CMK (cell line): ENCODE data around the gene VEPH1.

Experiments
- DNase-seq: peaks from one replicate; pipeline ENCODE4 v3.0.0-alpha.2; 2010; ENCODE audit warnings: low read depth

VEPH1 gene

GRCh38 chr3:157259825-157260224 lies 243.4 kb downstream of the VEPH1 start:
- DNase-seq: no peak

- no peak for DNase-seq
Measured at GRCh38 chr3:157257101-157257500, 246.1 kb downstream of the VEPH1 start.

GRCh38 chr3:157255797-157256196 lies 247.4 kb downstream of the VEPH1 start:
- DNase-seq: no peak

DNA sequence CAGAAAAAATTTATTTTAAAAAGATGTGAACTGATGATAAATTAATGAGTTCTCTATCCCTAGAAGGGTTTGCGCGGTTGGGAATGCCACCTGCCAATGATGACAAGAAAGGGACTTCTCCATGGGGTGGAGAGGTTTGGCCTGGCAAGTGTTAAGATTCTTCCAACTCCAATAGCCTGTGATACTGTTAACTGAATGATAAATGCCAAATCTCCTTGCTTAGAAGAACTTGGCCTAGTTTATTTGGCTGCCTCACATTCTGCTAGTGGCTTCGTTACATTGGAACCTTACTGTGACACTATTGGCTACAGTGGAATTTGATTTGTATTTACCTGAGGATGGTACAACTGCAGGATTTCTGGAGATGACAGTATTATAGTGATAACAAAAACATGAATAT lies 251.5 kb downstream of the VEPH1 start:
- no peak for DNase-seq

GRCh38 chr3:157249606-157250005 lies 253.6 kb downstream of the VEPH1 start:
- DNase-seq: no peak

DNA sequence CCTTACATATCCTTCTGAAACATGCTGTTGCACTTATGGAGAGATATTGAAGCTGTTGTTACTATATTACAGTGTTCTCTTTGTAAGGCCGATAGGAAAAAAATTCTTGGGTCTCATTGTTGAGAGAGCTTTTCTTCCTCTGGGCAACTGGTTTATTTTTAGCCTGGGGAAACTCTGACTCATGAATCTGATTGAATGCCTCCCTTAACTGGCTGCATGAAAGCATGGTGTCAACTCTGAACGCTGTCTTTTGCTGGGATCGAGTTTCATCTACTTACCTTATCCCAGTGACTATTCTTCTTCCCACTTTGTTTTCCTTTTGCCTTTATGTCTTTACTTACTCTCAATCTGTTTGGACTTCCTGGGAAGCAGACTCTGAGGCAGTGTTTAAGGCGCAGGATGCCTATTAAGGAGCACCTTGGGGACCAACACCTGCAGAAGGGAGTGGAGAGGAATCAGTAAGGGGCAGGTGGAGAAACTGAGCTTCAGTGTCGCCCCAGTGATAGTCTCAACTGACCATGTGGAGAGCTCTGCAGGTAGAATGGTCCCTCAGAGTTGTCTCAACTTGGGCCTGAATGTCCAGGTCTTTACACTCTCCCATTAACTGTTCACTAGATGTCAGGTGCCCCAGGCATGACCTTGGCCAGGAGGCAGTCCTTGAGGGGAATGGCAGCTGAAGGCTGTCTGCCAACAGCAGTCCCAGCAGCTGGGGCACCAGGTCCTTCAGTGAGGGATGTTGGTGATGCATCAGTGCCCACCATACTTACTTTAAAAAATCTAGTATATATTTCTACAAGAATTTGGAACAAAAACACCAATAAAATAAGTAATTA lies 254.4 kb downstream of the VEPH1 start:
- no peak for DNase-seq

GRCh38 chr3:157247391-157247790 lies 255.8 kb downstream of the VEPH1 start:
- DNase-seq: no peak

- no peak for DNase-seq
Measured at GRCh38 chr3:157242836-157243235, 260.4 kb downstream of the VEPH1 start.

- no peak for DNase-seq
Measured at GRCh38 chr3:157241599-157241998, 261.6 kb downstream of the VEPH1 start.

GRCh38 chr3:157240408-157240807 lies 262.8 kb downstream of the VEPH1 start:
- no peak for DNase-seq

DNA sequence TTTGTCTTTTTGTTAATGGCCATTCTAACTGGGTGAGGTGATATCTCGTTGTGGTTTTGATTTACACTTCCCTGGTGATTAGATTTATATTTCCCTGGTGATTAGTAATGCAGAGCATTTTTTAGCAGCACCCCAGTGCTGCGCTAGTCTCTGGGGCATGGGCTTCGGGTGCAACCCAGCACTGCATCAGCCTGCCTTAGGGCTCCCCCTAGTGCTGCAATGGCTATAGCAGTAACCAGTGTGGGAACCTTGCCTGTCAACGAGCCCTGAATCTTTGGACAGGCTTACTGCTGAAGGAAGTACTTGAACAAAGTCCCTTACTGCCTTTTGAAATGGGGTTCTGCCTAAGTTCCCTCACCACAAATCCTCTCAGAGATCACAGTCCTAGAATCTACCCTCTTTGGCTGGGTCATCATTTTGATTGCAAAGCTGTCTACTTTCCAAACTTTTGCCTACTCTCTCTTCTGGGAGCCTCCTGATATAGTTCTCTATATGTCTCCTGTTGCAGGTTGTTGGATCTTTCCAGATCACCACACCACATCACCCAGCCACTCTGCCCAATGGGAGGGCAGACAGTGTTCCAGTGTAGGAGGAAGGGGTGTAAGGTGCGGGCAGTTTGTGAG lies 264.0 kb downstream of the VEPH1 start:
- no peak for DNase-seq

DNA sequence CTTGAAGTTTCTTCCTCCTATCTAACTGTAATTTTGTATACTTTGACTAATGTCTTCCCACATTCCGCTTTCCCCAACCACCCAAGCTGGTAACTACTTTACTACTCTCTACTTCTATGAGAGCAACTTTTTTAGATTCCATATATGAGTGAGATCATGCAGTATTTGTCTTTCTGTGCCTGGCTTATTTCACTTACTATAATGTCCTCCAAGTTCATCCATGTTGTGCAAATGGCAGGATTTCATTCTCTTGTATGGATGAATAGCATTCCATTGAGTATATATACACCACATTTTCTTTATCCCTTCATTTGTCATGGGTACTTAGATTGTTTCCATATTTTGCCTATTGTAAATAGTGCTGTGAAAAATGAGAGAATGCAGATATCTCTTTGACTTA lies 264.8 kb downstream of the VEPH1 start:
- DNase-seq: no peak

DNA sequence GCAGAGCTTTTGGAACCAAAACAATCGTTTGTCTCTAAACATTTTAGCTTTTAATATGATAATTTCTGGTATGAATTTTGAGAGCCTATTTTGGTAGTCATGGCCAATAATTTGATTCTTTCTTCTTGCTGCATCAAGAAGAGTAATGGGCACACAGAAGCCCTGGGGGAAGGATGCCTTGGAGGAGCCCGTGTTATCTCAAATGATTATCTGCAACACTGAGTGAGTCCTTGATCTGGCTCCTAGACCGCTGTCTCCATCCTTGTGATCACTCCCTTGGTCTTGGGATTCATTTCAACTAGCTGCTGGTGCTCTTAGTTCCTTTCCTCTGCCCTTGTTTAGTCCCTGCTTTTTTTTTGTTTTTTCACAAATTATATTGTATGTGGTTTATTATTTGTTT lies 265.3 kb downstream of the VEPH1 start:
- no peak for DNase-seq

- DNase-seq: no peak
Measured at GRCh38 chr3:157235291-157235690, 267.9 kb downstream of the VEPH1 start.

DNA sequence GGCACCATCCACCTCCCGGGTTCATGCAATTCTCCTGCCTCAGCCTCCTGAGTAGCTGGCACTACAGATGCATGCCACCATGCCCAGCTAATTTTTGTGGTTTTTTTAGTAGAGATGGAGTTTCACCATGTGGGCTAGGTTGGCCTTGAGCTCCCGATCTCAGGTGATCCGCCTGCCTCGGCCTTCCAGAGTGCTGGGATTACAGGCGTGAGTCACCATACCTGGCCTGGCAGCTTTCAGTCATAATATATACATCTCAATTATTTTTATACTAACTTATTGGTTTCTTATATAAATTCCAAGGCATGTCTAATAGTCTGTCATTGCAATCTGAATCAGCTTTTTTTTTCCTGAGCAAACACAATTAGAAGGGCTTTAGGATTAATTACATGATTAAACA lies 269.3 kb downstream of the VEPH1 start:
- DNase-seq: no peak

GRCh38 chr3:157232141-157232540 lies 271.1 kb downstream of the VEPH1 start:
- no peak for DNase-seq

- no peak for DNase-seq
Measured at GRCh38 chr3:157231071-157231470, 272.1 kb downstream of the VEPH1 start.

GRCh38 chr3:157226173-157226847 lies 276.9 kb downstream of the VEPH1 start:
- no peak for DNase-seq

- DNase-seq: no peak
Measured at GRCh38 chr3:157225001-157225400, 278.2 kb downstream of the VEPH1 start.

- no peak for DNase-seq
Measured at GRCh38 chr3:157220883-157221282, 282.3 kb downstream of the VEPH1 start.

- no peak for DNase-seq
Measured at GRCh38 chr3:157220211-157220610, 283.0 kb downstream of the VEPH1 start.

DNA sequence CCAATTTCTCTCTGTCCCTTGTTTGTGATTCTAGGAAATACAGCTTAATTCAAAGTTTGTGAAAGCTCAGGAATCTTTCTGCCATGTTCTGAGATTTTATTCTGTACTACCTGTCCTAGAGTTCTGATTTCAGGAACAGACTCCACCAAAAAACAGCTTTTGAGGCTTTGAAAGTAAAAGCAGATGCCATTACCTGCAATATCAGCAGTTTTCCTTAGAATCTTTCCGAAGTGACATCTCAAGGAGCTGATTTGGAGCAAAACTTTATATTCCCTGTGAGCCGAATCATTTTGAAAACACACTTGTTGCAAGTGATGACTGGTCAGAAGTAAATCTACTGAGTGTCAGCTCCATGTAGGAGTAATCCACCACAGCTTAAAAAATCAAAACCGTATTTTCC lies 284.0 kb downstream of the VEPH1 start:
- DNase-seq: no peak
